Activated T-helper 17 cell treated with anti-CD3 and anti-CD28 coated beads, Interleukin-2, amount 50 U/mL, for 72 hours (primary cell): ENCODE data around the gene RPS6KC1. TPM values are rescaled to one million over a fixed set of nuclear protein-coding genes. Genes with fewer than 3 reads are reported as not detected.
"Not testable (repeated sequence)": the region's sequence is repeated elsewhere in the genome, so short reads cannot be mapped to it uniquely, and the experiment has no call there.

ENCODE experiments used
- ATAC-seq: fragments of 150-1000 bp; cut with Tn5 transposase; replicated peaks from 2 replicates; pipeline ENCODE4 v1.10.0; 2021; ENCODE audit warnings: mild to moderate bottlenecking, moderate library complexity
- H3K27ac Mint-ChIP-seq: one replicate; pipeline ENCODE4 v1.8.0; 2022; ENCODE audit warnings: mixed read lengths
- H3K27me3 Mint-ChIP-seq: one replicate; pipeline ENCODE4 v1.8.0; 2022; ENCODE audit warnings: mixed read lengths
- H3K36me3 Mint-ChIP-seq: one replicate; pipeline ENCODE4 v1.8.0; 2022; ENCODE audit warnings: low read depth, mild to moderate bottlenecking, mixed read lengths
- H3K4me1 Mint-ChIP-seq: one replicate; pipeline ENCODE4 v1.8.0; 2022; ENCODE audit warnings: mixed read lengths
- H3K4me3 Mint-ChIP-seq: one replicate; pipeline ENCODE4 v1.8.0; 2022; ENCODE audit warnings: mild to moderate bottlenecking, mixed read lengths
- H3K9me3 Mint-ChIP-seq: one replicate; pipeline ENCODE4 v1.8.0; 2022; ENCODE audit warnings: mixed read lengths
- total RNA-seq, 2 donors: library from RNA; stranded (reverse); gene quantifications; one replicate each; pipeline ENCODE4 v1.2.3, GENCODE V29; 2022

Gene RPS6KC1
- total RNA-seq, 2 donors from 2014 or later = 6.9 to 9.5 TPM

DNA sequence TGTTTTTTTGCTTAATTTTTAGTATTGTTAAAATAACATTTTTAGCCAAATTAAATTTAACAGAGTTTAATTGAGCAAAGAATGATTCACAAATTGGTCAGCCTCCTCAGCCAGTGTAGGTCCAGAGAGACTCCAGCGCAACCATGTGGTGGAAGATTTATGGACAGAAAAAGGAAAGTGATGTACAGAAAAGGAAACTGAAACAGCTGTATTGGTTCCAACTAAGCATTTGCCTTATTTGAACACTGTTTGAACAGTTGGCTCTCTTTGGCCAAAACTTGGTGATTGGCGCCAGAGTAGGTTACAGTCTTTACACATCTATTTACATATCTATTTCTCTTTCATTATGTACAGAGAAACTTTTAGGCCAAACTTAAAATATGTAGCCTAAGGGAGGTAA is 19.4 kb downstream of the RPS6KC1 start:
- H3K27ac Mint-ChIP-seq = no peak overlapping the region
- H3K27me3 Mint-ChIP-seq = no peaks in the 10 kb centered on the region
- H3K9me3 Mint-ChIP-seq = no peaks in the 10 kb centered on the region
- H3K4me1 Mint-ChIP-seq = peaks cover 10% of the 10 kb centered on the region
- peaks cover 11% of the 10 kb centered on the region for H3K36me3 Mint-ChIP-seq
- ATAC-seq = peak; percentile 59
- H3K4me3 Mint-ChIP-seq = no peak overlapping the region

DNA sequence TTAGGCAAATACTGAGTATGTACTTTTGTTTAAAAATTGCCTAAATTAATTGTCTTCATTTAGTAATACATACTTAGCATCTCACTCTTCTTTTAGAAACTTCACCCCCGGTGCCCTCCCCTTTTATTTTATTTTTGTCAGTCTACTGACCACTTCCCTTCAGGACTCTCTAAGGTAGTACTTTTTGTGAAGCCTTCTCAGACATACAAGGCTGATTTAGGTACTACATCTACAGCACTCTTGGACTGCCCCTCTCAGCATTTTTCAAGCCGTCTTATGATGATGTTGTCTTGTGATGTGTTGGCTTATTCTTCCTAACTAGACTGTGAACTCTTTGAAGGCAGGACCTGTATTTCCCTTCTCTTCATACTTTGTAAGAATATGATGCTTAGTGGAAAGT is 24.7 kb downstream of the RPS6KC1 start:
- no peak for ATAC-seq
- H3K4me3 Mint-ChIP-seq = no peak overlapping the region

GRCh38 chr1:213082420-213083111 is 31.5 kb downstream of the RPS6KC1 start:
- peaks cover 6% of the 10 kb centered on the region for H3K4me1 Mint-ChIP-seq
- ATAC-seq = peak; percentile 47
- no peaks in the 10 kb centered on the region for H3K9me3 Mint-ChIP-seq
- peak overlapping the region; percentile 13 for H3K4me3 Mint-ChIP-seq
- H3K36me3 Mint-ChIP-seq = peaks cover 50% of the 10 kb centered on the region
- no peaks in the 10 kb centered on the region for H3K27me3 Mint-ChIP-seq
- H3K27ac Mint-ChIP-seq = peak overlapping the region; percentile 44

More for the DNA sequence above, 24.7 kb downstream of the RPS6KC1 start:
- no peak overlapping the region for H3K27ac Mint-ChIP-seq
- H3K4me1 Mint-ChIP-seq = no peaks in the 10 kb centered on the region
- no peaks in the 10 kb centered on the region for H3K9me3 Mint-ChIP-seq
- H3K36me3 Mint-ChIP-seq = peaks cover 18% of the 10 kb centered on the region
- H3K27me3 Mint-ChIP-seq = no peaks in the 10 kb centered on the region

- Mint-ChIP-seq H3K27me3 (no peaks in the 10 kb centered on the region), H3K9me3 (no peaks in the 10 kb centered on the region), H3K4me1 (peaks cover 6% of the 10 kb centered on the region), H3K4me3 (peak overlapping the region; percentile 13), H3K27ac (peak overlapping the region; percentile 44), H3K36me3 (peaks cover 53% of the 10 kb centered on the region)
- ATAC-seq = peak; percentile 78
These were observed 32.0 kb downstream of the RPS6KC1 start for GRCh38 chr1:213083112-213083445.

- Mint-ChIP-seq H3K4me3 (no peak overlapping the region), H3K27me3 (no peaks in the 10 kb centered on the region), H3K36me3 (peaks cover 36% of the 10 kb centered on the region), H3K4me1 (peaks cover 6% of the 10 kb centered on the region), H3K9me3 (no peaks in the 10 kb centered on the region), H3K27ac (no peak overlapping the region)
- no peak for ATAC-seq
These were observed 36.9 kb downstream of the RPS6KC1 start for GRCh38 chr1:213087911-213088310.

GRCh38 chr1:213089924-213090677 is 39.1 kb downstream of the RPS6KC1 start:
- Mint-ChIP-seq H3K27me3 (no peaks in the 10 kb centered on the region), H3K36me3 (peaks cover 32% of the 10 kb centered on the region), H3K27ac (no peak overlapping the region), H3K4me3 (no peak overlapping the region), H3K9me3 (no peaks in the 10 kb centered on the region), H3K4me1 (no peaks in the 10 kb centered on the region)
- no peak for ATAC-seq

- no peaks in the 10 kb centered on the region for H3K27me3 Mint-ChIP-seq
- H3K9me3 Mint-ChIP-seq = no peaks in the 10 kb centered on the region
- H3K36me3 Mint-ChIP-seq = peaks cover 17% of the 10 kb centered on the region
- no peak overlapping the region for H3K27ac Mint-ChIP-seq
- H3K4me1 Mint-ChIP-seq = no peaks in the 10 kb centered on the region
- ATAC-seq = no peak
- H3K4me3 Mint-ChIP-seq = no peak overlapping the region
These were observed 43.4 kb downstream of the RPS6KC1 start for GRCh38 chr1:213094446-213094845.

DNA sequence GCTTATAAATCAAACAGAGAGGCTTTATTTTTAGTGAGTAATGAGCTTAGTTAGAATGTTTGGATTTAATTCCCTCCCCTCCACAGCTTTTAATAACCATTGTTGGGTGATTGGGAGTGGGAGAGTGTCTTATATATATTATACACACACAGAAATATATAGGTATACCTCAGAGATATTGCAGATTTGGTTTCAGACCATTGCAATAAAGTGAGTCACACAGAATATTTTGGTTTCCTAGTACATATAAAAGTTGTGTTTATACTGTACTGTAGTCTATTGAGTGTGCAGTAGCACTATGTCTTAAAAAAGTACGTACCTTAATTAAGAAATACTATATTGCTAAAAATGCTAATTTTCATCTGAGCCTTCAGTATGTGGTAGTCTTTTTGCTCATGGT is 44.4 kb downstream of the RPS6KC1 start:
- no peak for ATAC-seq
- Mint-ChIP-seq H3K4me1 (no peaks in the 10 kb centered on the region), H3K36me3 (peaks cover 27% of the 10 kb centered on the region), H3K9me3 (no peaks in the 10 kb centered on the region), H3K27me3 (no peaks in the 10 kb centered on the region), H3K27ac (no peak overlapping the region), H3K4me3 (no peak overlapping the region)

- peaks cover 20% of the 10 kb centered on the region for H3K36me3 Mint-ChIP-seq
- H3K4me1 Mint-ChIP-seq = no peaks in the 10 kb centered on the region
- no peak overlapping the region for H3K27ac Mint-ChIP-seq
- H3K4me3 Mint-ChIP-seq = no peak overlapping the region
- no peaks in the 10 kb centered on the region for H3K27me3 Mint-ChIP-seq
- H3K9me3 Mint-ChIP-seq = no peaks in the 10 kb centered on the region
- no peak for ATAC-seq
These were observed 48.8 kb downstream of the RPS6KC1 start for GRCh38 chr1:213099682-213100399.

DNA sequence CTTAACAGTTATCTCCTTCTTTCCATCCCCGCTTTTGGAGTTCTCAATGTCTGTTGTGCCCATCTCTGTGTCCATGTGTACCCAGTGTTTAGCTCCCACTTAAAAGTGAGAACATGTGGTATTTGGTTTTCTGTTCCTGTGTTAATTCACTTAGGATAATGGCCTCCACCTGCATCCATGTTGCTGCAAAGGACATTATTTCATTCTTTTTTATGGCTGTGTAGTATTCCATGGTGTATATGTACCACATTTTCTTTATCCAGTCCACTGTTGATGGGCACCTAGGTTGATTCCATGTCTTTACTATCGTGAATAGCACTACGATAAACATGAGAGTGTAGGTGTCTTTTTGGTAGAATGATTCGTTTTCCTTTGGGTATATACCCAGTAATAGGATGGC is 49.5 kb downstream of the RPS6KC1 start:
- not testable (repeated sequence) for ATAC-seq

DNA sequence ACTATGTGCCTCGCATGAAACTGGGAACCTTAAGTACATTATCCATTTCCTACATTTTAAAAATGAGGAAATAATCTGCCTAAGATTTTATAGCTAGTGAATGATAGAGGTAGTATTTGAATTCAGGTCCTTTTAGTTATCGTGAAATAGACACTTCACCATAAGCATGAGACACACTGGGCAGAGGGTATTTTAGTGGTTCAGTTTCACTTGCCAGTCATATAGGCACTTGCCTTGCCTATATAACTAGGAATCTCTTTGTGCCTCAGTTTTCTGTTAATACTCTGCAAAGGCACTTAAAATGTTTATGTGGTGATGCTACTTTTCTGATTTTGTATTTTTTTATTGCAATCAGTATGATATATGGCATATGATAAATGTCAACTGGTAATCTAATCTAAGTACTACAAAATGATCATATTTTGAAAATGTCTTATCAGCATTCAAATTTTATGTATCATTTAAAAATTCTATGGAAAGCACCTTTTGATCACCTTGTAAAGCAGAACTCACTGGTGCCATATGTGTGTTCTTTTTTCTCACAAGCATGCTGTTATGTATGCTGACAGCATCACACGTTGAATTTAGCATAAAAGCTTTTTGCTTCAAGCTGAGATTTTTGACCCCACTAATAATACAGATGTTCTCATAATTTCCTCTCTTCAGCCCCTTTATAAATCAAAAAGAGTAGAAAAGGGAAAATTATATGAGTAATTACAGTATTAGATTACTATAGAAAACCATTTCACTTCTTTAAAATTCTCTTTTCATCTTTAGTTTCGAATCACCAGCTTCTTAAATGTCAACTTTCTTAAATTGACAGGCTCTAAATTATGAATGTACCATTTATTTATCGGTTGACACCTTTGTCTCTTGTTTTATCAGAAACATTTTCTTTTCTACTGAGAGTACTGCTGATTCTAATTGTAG is 52.6 kb downstream of the RPS6KC1 start:
- Mint-ChIP-seq H3K9me3 (no peaks in the 10 kb centered on the region), H3K36me3 (peaks cover 26% of the 10 kb centered on the region), H3K27me3 (no peaks in the 10 kb centered on the region), H3K4me3 (no peak overlapping the region), H3K4me1 (no peaks in the 10 kb centered on the region), H3K27ac (no peak overlapping the region)
- ATAC-seq = peak; percentile 64

More for the DNA sequence above, 49.5 kb downstream of the RPS6KC1 start:
- H3K36me3 Mint-ChIP-seq = peaks cover 14% of the 10 kb centered on the region
- H3K4me3 Mint-ChIP-seq, H3K27ac Mint-ChIP-seq, H3K4me1 Mint-ChIP-seq, H3K27me3 Mint-ChIP-seq, H3K9me3 Mint-ChIP-seq: not testable (repeated sequence)

- Mint-ChIP-seq H3K4me3 (no peak overlapping the region), H3K9me3 (no peaks in the 10 kb centered on the region), H3K4me1 (no peaks in the 10 kb centered on the region), H3K36me3 (peaks cover 23% of the 10 kb centered on the region), H3K27me3 (no peaks in the 10 kb centered on the region), H3K27ac (no peak overlapping the region)
- no peak for ATAC-seq
These were observed 53.6 kb downstream of the RPS6KC1 start for GRCh38 chr1:213104604-213105003.

DNA sequence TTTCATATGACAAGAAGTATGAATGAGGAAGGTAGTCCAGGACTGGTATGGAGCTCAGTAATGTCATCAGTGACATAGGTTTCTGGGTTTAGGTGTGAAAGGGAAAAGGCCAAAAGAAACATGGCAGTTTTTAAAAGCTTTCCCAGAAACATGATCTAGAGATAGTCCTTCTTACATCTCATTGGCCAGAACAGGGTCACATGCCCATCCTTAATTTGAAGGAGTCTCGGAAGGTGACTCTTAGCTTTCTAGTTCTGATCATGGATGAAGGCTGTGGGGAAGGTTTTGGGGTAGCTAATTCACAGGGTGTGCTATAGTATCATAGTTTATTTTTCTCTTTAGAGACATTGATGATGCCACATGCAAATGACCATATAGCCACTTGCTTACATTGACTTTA is 55.3 kb downstream of the RPS6KC1 start:
- no peak overlapping the region for H3K4me3 Mint-ChIP-seq
- H3K4me1 Mint-ChIP-seq = peaks cover 8% of the 10 kb centered on the region
- peaks cover 11% of the 10 kb centered on the region for H3K36me3 Mint-ChIP-seq
- ATAC-seq = no peak
- no peaks in the 10 kb centered on the region for H3K9me3 Mint-ChIP-seq
- H3K27ac Mint-ChIP-seq = no peak overlapping the region
- no peaks in the 10 kb centered on the region for H3K27me3 Mint-ChIP-seq

DNA sequence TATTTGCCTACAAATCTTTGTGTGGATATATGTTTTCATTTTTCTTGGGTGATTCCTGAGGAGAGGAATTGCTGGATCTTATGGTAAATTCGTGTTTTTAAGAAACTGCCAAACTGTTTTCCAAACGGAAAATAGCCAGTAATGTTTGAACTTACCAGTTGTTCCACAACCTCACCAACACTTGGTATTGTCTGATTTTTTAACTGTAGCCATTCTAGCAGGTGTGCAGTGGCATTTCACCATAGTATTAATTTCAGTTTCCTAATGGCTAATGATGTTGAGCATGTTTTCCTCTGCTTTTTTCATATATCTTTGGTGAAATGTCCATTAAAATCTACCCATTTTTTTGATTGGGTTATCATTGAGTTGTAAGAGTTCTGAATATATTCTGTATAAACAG is 56.6 kb downstream of the RPS6KC1 start:
- H3K4me1 Mint-ChIP-seq = peaks cover 8% of the 10 kb centered on the region
- H3K9me3 Mint-ChIP-seq = no peaks in the 10 kb centered on the region
- H3K36me3 Mint-ChIP-seq = peaks cover 11% of the 10 kb centered on the region
- no peak overlapping the region for H3K27ac Mint-ChIP-seq
- no peak overlapping the region for H3K4me3 Mint-ChIP-seq
- no peak for ATAC-seq
- H3K27me3 Mint-ChIP-seq = no peaks in the 10 kb centered on the region
